ENCODE measurements around the gene ARHGAP26.

ARHGAP26 gene

DNA sequence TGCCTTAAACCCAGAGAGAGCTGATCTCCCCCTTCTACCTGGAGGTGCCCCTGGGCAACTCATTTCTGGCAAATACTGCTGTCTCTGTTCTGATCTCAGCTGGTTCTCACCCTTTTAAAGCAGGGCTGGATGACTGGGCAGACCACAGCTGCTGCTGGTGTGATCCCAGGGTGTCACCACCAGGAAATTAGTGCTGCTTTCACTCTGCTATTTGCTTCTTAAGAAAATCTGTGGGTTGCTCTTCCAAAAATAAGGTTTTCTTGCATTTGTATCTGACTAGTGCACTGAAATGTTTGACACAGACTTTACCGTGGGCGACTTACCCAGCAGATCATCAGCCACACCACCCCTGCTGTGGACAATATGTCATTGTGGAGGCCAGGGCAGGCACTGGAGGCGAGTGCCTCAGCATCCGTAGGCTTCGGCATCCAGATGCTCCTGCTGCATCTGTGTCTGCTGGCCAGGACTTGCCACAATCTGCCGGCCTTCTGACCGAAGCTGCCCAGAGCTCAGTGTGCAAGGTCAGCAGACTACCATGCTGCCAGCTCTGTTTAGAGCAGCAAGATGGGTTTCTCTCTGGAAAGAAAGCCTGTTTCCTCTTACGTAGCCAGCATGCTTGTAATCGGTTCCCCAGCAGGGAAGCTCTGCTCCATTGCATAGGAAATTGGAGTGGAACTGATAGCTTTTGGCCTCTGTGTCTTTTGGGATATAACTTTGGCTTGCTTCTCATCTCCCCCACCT lies 13.6 kb downstream of the ARHGAP26 start:
- DNase-seq (ENCODE audit: low spot score), result no peak

DNA sequence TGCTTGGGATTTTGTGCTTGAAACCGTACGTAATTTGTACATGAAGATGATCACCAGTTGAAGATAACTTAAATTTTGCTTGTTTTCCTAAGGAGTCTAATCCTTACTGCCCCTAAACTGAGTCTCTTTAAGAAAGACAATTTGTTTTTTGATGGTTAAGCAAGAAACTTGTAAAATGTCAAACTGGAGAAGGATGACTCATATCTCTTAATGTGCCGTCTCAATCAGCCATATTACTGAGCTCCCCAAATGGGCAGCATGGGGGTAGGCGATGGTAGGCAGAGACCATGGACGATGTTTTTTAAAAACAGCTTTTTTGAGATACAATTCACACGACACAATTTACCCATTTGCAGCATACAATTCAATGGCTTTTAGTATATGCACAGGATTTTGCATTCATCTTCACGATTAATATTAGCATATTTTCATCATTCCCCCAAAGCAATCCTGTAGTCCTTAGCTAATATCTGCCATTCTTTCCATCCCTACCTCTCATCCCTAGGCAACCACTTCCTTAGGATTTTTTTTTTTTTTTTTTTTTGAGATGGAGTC lies 14.3 kb downstream of the ARHGAP26 start:
- DNase-seq (ENCODE audit: low spot score), result no peak

DNA sequence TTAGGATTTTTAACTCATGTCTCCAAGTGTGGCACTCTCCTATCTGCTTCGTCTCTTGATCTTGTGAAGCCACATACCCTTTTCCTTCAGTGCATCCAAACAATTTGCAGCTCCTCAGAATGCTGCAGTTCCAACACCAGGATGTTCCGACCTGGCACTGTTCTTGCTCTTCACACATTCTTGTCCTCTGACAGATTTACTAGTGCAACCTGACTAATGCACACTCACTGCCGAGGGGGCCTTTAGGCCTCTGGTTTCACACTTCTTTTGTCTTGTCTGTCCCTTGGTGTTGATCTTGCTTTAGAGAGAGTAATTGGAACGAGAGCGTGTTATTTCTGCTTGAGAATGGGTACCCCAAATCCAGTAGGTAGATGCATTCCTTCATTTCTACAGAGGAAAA lies 15.0 kb downstream of the ARHGAP26 start:
- no peak for DNase-seq (ENCODE audit: low spot score)

DNA sequence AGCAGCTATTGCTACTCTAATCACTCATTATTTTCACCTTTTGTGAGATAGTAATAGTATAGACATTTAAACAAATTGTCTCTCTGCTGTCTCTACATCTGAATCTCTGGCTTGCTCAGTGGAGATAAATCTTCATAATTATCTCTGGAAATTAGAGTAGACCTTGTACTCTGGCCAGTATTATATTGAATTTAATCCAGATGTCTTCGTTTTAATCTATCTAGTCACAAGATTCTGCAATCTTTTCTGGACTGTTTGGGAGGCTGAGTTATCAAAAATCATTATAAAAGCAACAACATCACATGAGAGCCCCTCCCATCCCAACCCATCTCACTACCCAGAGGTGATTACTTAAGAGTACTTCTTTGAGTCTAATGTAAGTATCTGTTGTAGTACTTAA lies 19.0 kb downstream of the ARHGAP26 start:
- DNase-seq (ENCODE audit: low spot score), result no peak

DNA sequence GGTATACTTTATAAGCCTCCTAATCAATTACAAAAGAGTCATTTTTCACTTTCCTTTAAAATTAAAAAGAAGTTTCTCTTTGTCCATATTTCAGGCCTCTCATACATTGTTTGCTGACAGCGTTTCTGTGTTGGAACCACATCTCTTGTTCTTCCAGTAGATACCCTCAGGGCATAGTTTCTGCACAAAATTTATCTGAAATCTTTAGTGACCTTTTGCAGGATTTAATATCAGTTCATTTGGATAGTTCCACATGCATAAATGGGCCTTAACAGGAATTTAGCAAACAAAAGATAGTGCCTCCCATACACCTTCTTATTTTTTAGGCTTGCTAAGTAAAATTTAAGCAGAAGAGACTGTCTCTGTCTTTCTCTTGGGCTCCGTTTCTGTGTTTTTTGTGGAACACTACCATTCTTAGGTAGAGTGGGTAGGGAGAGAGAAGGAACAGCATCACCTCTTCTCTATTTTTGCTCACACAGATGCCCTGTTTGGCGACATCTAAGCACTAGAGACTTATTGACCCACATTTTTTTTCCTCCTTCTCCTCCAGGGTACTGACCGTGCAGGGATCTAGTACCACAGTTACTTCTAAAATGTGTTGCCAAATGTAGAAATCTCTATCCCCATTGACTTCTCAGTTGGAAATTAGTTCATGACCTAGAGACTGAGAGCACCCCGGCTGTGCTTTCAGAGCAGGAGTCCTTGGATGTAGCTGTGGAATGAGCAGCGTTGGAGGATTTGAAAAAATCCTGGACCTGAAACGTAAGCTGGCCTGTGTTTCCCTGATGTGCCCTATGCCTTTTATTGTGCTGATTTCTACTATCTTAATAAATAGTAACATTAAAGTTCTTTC lies 22.1 kb downstream of the ARHGAP26 start:
- no peak for DNase-seq (ENCODE audit: low spot score)

DNA sequence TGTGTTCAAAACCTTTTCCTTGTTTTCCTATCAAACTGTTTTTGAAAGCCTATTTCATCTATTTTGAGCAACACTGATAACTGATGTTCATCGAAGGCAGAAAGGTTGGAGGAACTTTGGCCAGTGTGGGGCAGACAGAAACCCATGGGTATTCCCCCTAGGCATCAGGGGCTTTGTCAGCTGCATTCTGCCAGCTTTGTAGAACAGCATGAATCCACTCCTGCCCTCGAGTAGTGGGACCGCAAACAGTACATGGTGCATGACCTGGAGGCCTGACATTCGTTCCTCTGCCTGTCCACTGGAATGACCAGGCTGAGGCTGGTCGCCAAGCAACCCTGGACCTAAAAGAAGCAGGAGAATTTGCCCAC lies 22.7 kb downstream of the ARHGAP26 start:
- no peak for DNase-seq (ENCODE audit: low spot score)

DNA sequence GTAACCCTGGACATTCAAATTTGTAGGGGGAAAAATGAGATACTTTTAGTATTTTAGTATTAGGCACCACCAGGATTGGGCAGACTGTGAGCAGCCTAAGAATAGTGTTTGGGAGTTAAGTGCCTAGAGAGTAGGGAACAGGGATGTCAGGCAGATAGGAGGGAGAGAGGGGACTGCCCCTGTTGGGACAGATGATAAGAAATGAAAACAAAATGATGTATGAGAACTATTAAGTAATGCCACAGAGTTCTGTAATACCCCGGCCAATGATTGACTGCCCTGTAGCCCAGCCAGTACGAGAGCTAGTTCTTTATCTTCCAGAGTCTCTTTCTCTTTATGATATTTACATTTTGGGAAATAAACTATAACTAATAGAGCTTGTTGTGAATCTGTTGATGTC lies 24.4 kb downstream of the ARHGAP26 start:
- no peak for DNase-seq (ENCODE audit: low spot score)

DNA sequence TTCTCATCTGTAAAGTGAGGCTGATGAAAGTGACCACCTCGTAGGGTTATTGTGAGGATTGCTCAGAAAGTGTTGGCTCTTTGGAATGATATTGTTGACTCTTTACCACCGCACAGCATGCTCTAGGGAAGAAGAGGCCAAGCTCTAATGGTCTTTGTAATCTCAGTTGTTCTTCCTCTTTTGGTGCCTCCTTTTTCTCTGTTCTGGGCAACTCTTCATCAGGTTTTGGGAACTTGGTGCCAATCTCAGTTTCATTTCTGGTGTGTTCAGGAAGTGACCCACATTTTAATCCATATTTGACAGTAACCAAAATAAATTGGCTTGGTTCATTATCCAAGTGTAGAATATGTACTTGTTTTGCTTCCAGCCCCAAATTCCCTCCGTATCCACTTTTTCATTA lies 25.1 kb downstream of the ARHGAP26 start:
- no peak for DNase-seq (ENCODE audit: low spot score)

DNA sequence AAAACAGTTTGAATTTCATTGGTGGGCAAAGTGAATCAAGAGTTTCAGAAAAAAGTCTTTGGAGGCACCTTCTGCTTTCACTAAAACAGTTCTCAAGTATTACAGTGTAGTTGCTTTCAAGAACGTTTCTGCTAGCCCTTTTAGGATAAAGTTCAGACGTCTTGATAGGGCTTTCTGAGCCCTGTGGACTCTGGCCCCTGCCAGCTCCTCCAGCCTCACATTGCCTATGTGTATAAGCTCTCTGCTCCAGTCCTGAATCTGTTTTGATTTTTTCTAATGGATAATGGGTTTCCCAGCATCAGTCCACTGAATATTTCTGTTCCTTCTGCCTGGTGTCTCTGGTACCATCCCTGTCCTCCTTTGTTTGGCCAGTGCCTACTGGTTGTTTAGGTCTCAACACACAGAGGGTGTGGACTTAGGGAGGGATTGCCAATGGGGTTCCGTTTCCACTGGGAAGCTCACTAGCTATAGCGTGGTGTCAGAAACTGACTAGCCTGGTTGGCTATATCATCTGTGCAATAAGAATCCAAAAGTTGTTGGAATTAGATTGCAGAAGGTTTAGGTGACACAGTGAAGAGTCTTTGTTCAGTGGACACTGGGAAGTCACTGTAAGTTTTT lies 26.4 kb downstream of the ARHGAP26 start:
- no peak for DNase-seq (ENCODE audit: low spot score)

DNA sequence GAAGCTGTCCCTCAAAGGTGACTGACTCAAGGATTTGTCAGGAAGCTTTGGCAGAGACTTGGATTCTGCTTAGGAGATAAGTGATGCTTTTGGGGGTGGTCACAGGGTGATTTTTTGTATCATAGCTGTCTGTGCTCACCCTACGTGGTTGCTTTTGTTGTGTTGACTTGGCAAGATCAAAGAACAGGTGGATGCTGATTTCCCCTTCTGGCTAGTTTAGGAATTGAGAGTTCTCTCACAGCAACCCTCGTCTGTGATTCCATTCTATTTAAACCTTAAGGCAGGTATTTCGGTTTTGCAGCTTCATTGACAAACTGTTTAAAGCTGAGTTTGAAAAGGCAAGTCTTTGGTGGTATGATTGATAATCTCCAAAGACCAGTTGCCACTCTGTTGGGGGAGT lies 27.2 kb downstream of the ARHGAP26 start:
- DNase-seq (ENCODE audit: low spot score), result no peak

DNA sequence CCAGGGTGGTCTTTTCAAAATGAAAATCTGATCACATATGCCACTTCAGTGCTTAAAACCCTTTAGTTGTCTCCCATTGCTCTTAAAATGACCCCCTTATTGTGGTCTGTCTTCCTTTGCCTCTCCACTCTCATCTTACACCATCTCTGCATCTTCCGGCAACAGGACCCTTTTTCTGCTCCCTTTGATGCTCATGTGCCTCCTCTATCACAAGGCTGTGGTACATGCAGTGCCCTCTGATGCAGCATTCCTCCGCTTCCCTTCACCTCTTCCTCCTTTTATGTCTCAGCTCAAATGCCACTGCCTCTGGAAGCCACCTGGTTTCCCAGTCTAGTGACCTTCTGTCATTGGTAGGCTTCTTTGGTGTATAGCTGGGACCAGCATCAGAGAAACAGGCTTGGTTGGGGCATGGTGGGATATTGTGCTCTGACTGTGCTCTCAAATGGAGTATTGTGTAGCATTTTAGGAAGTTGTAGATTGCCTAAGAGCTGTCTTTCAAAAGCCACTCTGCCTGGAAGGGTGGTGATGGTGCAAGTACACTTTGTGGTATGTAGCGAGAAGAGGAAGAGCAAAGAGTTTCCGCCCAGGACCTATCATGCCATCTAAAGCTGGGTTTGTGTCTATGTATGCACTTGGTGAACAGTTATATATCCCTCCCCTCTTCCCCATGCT lies 28.1 kb downstream of the ARHGAP26 start:
- DNase-seq (ENCODE audit: low spot score), result no peak

DNA sequence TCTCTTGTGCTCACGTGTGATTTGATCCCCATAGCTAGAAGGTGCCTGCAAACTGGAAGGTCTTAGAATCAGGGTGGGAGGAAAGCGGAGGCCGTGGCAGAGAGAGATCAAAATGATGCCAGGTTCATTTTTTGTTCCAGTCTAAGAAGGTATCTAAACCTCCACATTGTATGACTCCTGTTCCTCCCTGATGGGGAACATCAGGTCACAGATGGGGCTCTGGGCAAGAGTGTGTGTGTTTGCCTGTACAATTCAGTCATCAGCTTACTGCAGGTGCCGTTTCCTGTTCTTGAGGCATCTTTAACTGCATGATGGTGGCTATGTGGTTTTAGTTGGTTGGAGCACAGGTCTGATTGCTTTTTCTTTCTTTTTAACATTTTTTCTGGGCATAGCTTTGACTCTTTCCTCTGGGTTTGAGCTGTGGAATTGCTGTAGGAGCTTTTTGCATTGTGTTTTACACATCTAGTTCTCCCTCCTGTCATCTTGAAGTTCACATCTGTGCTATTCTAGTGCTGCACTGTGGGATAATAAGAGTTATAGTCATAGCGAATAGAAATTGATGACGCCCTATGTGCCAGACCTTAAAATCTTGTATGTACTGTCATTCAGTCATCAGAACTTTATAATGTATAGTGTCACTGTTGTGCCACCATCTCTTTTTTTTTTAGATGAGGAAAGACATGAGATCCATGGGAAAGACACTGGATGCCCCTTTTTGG lies 30.8 kb downstream of the ARHGAP26 start:
- DNase-seq (ENCODE audit: low spot score), result no peak

DNA sequence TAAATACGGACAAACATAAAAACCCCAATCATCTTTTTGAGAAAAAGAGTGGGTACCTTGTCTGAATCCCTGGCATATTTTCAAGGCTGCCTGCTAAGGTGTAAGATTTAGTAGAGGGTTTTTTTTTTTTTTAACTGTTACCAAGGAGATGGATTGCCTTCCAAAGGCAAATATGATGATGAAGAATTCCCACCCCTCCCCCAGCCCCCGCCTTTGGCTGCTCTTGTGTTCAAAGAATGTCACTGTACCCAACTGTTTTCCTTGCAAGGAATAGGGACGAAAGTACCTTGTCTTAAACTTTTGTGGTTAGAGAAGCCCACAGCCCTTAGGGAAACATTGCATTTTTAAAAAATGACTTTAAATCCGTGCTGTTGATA lies 31.3 kb downstream of the ARHGAP26 start:
- DNase-seq (ENCODE audit: low spot score), result no peak

DNA sequence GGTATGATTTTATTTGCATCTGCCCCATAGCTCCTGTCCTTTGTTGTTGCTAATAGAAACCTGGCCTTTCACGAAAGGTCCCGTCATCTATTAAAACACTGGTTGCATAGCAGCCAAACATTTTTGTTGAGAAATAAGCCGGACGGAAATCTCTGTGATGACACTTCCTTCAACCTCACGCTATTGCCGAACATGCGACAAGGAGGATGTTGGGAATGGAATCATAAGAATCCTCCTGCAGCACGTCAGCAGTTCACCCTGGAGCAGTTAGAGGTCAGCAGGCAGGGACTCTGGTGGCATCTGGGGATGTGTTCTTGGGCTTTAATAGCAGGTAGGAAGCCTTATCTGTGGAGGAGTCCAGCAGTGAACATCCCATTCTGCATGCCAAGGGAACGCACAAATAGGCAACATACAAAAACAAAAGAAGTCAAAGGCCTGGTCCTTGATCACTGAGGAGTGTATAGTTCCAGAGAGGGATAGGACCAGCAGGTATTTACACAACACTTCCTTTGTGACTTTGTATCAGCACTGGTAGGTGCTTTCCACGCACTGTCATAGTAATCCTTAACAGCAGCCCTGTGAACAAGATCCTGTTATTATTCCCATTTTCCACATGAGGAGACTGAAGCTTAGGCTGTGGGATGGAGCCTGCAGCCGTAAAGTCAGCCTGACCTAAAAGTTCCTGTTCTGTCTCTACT lies 33.4 kb downstream of the ARHGAP26 start:
- DNase-seq (ENCODE audit: low spot score), result no peak

DNA sequence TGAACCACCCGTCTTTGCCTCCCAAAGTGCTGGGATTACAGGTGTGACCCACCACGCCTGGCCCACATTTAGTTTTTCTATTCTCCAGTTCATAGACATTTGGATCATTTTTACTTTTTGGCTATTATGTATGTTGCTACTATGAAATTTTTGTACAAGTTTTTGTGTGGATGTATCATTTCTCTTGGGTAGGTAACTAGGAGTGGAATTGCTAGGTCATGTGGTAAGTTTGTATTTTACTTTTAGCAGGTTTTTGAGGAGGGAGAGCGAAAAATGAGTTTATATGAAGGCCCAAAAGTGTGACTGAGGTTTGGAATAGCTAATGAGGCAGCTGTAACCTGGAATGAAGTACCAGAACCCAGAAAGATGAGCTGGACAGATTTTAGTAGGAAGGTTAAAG lies 35.2 kb downstream of the ARHGAP26 start:
- no peak for DNase-seq (ENCODE audit: low spot score)

DNA sequence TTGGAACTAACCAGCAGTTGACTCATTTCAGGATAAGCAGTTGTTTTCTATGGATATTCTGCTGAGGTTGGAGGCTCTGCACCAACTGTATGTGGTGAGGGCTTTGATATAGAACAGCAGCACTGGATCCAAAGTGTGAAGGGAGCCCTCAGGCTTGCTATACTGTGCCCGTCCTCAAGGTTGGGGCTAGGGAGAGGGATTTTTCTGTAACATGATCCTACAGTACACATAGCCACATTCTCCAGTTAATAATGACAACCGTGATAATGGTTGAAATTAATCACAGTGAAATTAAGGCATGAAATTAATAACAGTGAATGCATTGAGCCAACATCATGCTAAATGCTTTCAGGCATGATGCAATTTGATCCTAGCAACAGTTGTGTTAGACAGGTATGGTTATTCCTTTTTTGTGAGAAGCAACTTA lies 36.7 kb downstream of the ARHGAP26 start:
- DNase-seq (ENCODE audit: low spot score), result no peak

DNA sequence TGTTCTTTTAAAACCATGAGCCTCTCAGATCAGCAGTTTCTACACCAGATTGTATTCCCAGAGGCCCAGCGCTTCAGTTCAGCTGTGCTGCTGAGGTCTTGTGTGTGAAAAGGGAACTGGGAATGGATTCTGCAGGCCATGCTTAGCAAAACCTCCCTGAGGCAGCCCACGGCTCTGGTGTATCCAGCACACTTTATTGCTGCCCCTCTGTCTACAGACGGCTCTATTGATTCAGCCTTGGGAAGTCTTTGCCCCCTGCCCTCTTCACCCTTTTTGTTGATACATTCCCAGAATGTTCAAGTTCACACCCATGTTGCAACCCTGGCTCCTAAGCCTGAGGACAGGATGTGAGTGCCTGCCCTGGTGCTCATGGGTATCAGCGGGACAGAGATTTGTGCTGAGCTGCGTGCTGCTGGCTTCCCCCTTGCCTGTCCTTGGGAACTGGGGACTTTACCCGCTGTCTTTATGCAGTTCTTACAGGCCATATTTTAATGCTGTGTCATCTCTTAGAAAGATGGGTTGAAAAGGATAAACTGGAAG lies 37.3 kb downstream of the ARHGAP26 start:
- DNase-seq (ENCODE audit: low spot score), result no peak

DNA sequence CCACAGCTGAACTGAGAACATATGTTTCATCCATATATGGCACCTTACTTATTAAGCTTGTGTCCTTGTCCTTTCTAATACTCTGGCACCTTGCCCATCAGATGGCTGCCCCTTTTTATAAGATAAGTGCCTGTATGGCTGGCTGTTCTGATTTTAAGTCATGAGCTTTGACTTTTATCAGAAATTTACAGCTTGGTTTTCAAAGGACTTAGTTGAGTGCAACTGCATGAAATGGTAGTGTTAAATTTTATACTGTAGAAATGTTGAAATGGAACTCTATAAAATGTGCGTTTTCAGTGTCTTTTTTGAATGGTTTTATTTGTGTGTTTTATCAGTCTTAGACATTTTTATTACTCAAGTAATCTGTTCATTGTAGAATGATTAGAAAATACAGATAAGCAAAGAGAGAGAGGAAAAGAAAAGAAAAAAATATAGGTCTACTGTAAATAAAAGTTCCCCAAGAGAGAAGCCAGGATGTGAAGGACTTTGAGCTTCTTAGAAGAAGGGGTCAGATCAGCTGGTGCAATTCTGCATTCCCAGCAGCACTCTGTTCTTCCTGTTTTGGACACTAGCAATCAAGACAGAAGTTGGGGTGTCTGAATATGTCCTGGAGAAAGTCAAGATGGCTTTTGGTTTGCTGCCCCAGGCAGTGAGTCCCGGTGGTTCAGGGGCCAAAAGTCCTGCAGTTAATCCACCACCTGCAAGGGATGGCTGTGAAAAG lies 38.9 kb downstream of the ARHGAP26 start:
- DNase-seq (ENCODE audit: low spot score), result no peak

DNA sequence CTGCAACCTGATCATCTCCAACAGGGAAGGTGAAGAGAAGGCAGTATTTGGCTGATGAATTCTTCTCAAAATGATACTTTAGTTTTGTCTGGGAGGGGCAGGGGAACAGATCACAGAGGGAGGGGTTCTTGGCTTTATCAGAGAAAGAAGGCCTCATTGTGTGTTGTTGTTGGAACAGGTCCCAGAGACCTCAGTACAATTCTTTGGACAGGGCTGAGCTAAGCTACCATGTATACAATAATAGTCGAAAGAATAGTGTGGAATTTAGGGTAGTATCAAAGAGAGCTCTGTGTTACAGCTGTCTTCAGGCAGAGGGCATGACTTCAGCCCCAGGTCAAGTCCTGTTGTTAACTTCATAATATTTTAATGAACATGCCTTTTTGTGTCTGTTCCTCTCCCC lies 39.9 kb downstream of the ARHGAP26 start:
- no peak for DNase-seq (ENCODE audit: low spot score)

DNA sequence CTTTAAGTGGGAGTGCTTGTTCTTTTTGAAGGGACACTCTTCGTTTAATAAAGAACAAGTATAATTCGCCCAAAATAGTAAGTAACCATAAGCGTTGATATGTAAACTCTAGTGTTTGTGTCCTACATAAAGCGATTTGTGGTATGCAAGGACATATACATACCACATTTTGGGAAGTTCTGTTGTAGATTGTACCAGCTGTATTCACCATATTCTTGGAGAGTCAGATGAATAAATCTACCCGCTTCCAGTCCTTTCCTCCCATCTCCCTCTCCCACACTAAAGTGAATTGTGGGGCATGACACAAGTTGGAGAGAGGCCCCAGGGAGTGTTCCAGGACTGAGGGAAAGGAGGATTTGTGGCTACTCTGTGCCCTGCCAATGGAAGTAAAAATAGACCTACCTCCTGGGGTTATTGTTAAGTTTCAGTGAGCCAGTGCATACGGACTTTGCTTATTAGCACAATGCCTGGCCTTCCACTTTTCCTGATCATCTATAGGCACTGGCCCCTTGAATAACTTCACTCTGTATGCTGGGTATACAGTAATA lies 40.6 kb downstream of the ARHGAP26 start:
- DNase-seq (ENCODE audit: low spot score), result no peak

Data from hematopoietic multipotent progenitor cell treated with erythropoietin and hydrocortisone succinate and interleukin-3 and kit ligand, for 17 days (in vitro differentiated cells).